GM12892 (cell line): ENCODE measurements around the gene ZNF436.
"Not testable (repeated sequence)": the region's sequence is repeated elsewhere in the genome, so short reads cannot be mapped to it uniquely, and the experiment has no call there.

Experiments used
- DNase-seq: peaks from one replicate; pipeline ENCODE4 v3.0.0; 2011; ENCODE audit not compliant: insufficient read length
- FAIRE-seq: peaks from 2 replicates; lab custom pipeline; 2011; peaks lifted over from hg19 to GRCh38; lab: Jason Lieb, UNC
- POLR2A ChIP-seq: IDR thresholded peaks from 2 replicates; pipeline ENCODE4 v1.6.1; 2011; ENCODE audit warnings: low read depth, low read length, control low read depth
- POLR2AphosphoS5 ChIP-seq: IDR thresholded peaks from 2 replicates; pipeline ENCODE4 v1.6.1; 2011; ENCODE audit warnings: low read depth, low read length, control low read depth
- TAF1 ChIP-seq: IDR thresholded peaks from 2 replicates; pipeline ENCODE4 v1.6.1; 2011; ENCODE audit warnings: low read depth, mild to moderate bottlenecking, control low read depth, low read length, borderline replicate concordance

Gene ZNF436

GRCh38 chr1:23330846-23331245 lies 38.8 kb downstream of the ZNF436 start:
- DNase-seq: no peak
- no peak for TF ChIP-seq TAF1
- TF ChIP-seq POLR2A: no peak
- TF ChIP-seq POLR2AphosphoS5: no peak
- FAIRE-seq: no peak

- DNase-seq: no peak
- TF ChIP-seq TAF1 (no peak), POLR2A (no peak), POLR2AphosphoS5 (no peak)
- FAIRE-seq: no peak
Measured at GRCh38 chr1:23325393-23325792, 44.2 kb downstream of the ZNF436 start.

- no peak for TF ChIP-seq POLR2A
- TF ChIP-seq TAF1: no peak
- no peak for TF ChIP-seq POLR2AphosphoS5
- no peak for DNase-seq
- no peak for FAIRE-seq
Measured at GRCh38 chr1:23322770-23323169, 46.9 kb downstream of the ZNF436 start.

GRCh38 chr1:23310280-23310679 lies 59.4 kb downstream of the ZNF436 start:
- peak; percentile 21 for FAIRE-seq
- not testable (repeated sequence) for DNase-seq
